ENCODE measurements around the gene HSP90AB1.

- peak in 1 of 2 donors; percentile 29 for TF ChIP-seq POLR2A (IDR thresholded peaks at IDR 0.05)
- peak; percentile 95 to 100 (median 98) for TF ChIP-seq CTCF (IDR thresholded peaks at IDR 0.05)
These were observed 9.0 kb upstream of the HSP90AB1 start for GRCh38 chr6:44237813-44238433.

All from heart left ventricle (tissue), 13 donors.